IPS-18c (cell line): Measurements from ENCODE around the gene CYP1A2.
"Not testable (repeated sequence)": the region's sequence is repeated elsewhere in the genome, so short reads cannot be mapped to it uniquely, and the experiment has no call there.

ENCODE experiments used
- H3K4me3 ChIP-seq: 2 replicates; pipeline ENCODE4 v1.7.0; 2013; ENCODE audit warnings: low read depth, mild to moderate bottlenecking, low read length, moderate library complexity; ENCODE audit not compliant: insufficient read depth
- H3K9me3 ChIP-seq: one replicate; pipeline ENCODE4 v1.6.1; 2013; ENCODE audit warnings: mild to moderate bottlenecking, low read length, moderate library complexity; ENCODE audit not compliant: control insufficient read depth, insufficient read depth

CYP1A2 gene, protein sequence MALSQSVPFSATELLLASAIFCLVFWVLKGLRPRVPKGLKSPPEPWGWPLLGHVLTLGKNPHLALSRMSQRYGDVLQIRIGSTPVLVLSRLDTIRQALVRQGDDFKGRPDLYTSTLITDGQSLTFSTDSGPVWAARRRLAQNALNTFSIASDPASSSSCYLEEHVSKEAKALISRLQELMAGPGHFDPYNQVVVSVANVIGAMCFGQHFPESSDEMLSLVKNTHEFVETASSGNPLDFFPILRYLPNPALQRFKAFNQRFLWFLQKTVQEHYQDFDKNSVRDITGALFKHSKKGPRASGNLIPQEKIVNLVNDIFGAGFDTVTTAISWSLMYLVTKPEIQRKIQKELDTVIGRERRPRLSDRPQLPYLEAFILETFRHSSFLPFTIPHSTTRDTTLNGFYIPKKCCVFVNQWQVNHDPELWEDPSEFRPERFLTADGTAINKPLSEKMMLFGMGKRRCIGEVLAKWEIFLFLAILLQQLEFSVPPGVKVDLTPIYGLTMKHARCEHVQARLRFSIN

DNA sequence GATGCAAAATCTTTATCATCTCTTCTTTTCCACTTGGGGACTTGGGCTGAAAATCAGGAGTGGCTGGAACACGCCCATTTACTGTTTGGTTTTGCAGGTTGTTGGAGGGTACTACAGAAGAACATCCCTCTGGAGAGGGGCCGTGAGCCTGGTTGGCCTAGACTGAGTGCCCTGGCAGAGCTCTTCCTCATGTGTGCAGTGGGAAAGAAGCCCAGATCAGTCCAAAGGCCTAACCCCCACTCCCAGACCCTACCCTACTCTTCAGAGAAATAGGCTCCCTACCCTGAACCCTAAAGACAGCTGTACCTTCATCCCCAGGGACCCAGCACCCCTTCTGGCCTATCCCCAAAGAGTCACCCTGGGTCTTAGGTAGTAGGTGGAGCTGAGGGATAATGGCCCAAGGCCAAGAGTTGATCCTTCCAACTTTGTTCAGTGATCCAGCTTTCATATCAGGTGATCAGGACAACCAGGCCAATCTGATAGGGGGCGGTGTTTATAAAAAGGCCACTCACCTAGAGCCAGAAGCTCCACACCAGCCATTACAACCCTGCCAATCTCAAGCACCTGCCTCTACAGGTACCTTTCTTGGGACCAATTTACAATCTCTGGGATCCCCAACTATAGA is at the start of gene CYP1A2:
TSS of gene CYP1A2 (plus strand) at position 524 of the 625 bp plus-strand sequence. CDS start 894 bp downstream, outside the sequence.
- no peak within 1 kb of the TSS for H3K4me3 ChIP-seq
- no peaks in the 10 kb centered on the region for H3K9me3 ChIP-seq

DNA sequence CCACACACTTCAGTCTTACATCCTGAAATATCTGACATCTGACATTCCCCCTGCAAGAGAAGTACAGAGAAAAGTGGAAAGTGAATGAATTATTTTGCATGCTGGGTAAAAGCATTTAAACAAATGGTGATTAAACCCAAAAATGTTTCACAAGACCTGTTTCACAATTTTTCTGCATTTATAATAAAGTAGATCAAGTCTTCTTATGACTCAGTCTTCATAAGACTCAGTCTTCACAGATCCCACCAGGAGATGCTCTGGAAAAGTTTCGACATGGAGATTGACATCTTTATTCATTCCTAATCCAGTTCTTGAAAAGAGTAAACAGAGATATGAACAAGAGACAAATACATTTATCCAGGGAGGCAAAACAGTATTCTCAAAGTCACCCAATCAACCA is 39.6 kb upstream of the CYP1A2 start:
- Histone ChIP-seq H3K4me3 (no peak overlapping the region), H3K9me3 (no peaks in the 10 kb centered on the region)

DNA sequence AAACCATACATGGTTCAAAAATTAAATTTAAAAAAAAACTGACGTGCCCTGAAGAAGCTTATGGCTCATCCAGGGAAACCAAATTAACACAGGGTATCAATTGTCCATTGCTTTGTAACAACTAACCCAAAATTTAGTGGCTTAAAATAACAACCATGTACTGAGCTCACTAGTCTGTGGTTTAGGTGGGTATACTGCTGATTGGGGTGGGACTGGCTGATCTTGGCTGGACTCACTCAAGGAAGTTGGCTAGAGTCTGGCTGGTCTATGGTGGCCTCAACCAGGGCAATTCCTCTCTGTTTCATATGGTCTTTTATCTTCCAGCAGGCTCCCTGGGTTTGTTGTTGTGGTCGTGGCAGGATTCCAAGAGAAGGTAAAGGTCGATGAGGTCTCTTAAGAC is 38.8 kb upstream of the CYP1A2 start:
- H3K4me3 ChIP-seq: no peak overlapping the region

DNA sequence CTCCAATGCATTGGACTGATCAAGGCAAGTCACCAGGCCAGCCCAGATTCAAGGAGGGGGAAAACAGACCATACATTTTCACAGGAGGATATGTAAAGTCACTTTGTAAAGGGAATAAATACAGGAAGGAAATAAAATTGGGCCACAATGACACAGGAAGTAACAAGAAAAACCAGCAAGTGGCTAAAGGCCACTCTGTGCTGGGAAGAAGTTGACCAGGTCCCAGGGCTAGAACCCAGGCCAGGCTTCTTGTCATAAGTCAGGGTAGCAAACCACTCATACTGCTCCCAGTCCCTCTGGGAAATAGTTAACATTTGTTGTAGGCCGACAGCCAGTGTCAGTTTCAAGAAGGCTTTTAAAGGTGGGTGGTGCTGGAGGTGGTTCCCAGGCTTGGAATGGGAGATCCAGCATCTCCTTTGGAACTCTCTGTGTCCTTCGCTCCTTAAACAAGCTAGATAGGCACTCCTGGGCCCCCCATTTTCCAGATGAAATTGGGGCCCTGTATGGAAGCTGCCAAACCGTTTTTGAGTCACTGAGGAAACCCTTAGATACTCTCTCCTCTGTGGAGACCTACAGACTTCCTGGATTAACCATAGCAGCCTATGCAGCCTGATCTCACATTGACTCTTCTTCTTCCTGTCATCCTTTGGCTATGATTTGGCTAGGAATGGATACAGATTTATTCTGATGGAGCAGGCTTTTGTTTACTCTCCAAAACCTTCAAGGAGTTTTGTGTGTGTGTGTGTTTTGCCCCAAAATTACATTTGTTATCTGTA is 38.1 kb upstream of the CYP1A2 start:
- Histone ChIP-seq H3K4me3 (no peak overlapping the region), H3K9me3 (no peaks in the 10 kb centered on the region)

More for the DNA sequence above, 38.8 kb upstream of the CYP1A2 start:
- no peaks in the 10 kb centered on the region for H3K9me3 ChIP-seq

DNA sequence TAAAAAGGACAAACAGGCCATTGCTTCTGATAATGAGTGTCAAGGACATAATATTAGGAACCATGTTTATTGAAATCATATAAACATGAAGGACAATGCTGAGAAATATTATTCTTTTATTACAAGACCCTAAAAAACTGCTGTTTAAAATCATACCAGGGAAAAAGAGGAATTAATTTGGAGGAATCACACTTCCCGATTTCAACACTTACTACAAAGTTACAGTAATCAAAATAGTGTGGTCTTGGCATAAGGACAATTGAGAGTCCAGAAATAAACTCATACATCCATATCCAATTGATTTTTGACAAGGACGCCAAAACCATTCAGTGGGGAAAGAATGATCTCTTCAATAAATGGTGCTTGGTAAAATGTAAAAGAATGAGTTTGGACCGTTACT is 36.3 kb upstream of the CYP1A2 start:
- Histone ChIP-seq H3K4me3 (no peak overlapping the region), H3K9me3 (no peaks in the 10 kb centered on the region)

DNA sequence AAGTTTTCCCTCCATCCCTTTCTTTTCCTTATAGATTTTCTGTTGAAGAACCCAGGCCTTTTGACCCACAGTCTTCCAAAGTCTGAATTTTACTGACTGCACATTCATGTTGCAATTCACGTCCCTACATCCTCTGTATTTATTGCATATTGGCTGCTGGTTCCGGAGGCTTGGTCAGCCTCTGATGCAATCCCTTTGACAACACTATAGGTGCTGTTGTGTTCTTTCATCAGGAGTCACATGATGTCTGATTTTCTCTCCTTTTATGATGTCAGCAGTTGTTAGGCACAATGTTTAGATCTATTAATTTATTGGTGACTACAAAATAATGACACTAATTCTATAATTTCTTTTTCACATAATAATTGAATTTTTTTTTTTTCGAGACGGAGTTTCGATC is 32.0 kb upstream of the CYP1A2 start:
- Histone ChIP-seq H3K9me3 (no peaks in the 10 kb centered on the region), H3K4me3 (no peak overlapping the region)

DNA sequence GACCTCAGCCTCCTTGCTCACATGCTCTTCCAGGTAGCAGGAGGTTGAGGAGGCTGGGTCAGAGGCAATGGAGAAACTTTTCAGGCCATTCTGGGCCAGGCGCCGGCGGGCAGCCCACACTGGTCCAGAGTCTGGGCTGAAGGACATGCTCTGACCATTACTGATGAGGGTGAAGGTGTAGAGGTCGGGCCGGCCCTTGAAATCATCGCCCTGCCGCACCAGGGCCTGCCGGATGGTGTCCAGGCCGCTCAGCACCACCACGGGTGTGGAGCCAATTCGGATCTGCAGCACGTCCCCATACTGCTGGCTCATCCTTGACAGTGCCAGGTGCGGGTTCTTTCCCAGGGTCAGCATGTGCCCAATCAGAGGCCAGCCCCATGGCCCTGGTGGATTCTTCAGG is 26.1 kb upstream of the CYP1A2 start:
- peaks cover 2% of the 10 kb centered on the region for H3K9me3 ChIP-seq
- no peak overlapping the region for H3K4me3 ChIP-seq

DNA sequence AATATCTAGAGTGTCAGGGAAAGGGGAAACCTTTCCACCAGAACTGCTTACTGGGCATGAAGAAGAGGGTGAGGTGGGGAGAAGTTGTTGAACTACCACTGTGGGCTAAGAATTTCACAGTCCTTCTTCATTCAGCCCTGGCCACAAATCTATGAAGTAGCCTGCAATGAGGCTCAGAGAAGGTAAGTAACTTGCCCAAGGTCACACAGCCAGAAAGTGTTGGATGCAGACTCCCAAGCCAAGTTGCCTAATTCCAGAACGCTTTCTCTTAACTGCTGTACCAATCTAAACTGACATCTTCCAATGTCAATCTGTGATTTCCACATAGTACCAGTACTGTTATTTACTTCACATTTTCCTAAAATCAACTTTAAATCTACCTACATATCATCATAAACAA is 25.5 kb upstream of the CYP1A2 start:
- Histone ChIP-seq H3K9me3 (peaks cover 3% of the 10 kb centered on the region), H3K4me3 (no peak overlapping the region)

DNA sequence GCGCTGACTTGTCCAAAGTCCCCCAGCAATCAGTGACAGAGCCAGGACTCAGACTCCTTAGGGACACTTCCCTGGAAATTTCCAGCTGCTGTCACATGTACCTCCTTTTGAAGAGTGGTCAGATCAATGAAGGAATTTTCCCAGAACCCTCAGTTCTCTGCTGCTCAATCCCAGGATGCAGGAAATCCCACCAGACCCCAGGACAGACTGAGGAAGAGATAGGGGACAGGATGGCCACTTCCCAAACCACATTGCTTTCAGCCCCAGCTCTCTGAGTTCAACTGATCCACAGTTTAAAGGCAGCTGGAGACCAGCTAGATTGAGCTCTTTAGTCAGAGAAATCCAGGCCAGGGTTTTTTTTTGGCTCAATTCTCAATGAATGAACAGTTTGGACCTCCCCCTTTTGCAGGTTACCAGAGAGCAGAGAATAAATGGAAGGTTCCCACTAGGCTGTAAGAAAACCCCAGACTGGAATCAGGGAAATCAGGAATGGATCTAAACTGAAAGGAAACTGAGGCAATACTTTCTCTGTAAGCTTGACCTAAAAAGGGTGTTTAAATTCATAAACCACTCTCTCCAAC is 24.8 kb upstream of the CYP1A2 start:
- Histone ChIP-seq H3K4me3 (no peak overlapping the region), H3K9me3 (peaks cover 3% of the 10 kb centered on the region)

DNA sequence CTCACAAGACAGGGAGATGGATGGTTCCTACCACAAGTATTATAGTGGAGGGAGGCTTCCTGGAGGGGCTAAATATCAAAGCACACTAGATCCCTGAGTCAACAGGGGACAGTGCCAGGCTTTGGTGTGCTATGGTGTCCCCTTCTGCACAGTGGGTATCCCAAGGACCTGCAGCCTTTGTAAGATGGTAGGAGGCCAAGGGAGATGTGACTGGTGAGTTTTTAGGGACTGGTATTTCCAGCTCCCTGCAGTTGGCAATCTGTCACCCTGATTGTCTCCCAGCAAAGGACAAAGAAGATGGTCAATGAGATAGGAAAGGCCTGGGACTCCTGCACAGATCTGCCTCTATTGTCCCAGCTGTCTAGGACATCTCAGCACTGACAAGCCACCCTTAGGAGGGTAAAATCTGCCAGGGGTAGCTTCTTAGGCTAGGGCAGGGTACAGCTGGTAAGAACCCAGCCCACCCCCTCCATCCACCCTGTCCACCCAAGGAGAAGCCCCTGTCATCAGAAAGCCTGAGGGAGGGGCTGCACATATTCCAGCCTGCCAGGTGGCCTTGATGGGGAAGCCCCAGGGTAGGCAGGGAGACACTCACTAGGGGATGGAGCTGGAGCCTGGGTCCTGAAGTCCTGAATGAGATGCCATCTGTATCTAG is 23.9 kb upstream of the CYP1A2 start:
- Histone ChIP-seq H3K9me3 (peaks cover 3% of the 10 kb centered on the region), H3K4me3 (no peak overlapping the region)

DNA sequence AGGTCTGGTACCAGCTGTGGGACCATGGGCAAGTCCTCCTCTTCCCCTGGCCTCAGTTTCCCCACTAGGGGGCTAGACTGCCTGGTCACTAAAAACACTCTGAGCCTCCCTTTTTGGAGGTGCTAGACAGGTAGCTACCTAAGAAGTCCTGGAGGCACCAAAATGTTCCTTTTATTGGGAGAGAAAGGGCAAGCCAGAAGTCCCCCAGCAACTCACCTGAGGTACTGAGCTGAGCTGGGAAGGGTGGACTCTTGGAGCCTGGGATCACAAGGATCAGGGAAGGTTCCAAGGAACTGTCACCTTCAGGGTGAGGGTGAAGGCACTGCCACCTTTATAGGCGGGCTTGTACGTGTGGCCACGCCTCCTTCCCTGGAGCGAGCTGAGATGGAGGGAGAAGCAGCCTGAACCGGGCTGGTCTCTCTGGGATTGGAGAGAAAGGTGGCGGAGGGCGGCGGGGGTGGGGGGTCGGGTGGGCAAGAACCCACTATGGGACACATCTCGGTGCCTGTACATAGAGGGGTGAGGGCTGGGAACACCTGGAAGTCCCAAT is 23.3 kb upstream of the CYP1A2 start, which contains the start of gene CYP1A1:
TSS of gene CYP1A1 (minus strand) at position 304 of the 550 bp plus-strand sequence. CDS start 2,431 bp downstream, outside the sequence.
- H3K4me3 ChIP-seq: peak within 1 kb of the TSS; percentile 70
- peaks cover 3% of the 10 kb centered on the region for H3K9me3 ChIP-seq

DNA sequence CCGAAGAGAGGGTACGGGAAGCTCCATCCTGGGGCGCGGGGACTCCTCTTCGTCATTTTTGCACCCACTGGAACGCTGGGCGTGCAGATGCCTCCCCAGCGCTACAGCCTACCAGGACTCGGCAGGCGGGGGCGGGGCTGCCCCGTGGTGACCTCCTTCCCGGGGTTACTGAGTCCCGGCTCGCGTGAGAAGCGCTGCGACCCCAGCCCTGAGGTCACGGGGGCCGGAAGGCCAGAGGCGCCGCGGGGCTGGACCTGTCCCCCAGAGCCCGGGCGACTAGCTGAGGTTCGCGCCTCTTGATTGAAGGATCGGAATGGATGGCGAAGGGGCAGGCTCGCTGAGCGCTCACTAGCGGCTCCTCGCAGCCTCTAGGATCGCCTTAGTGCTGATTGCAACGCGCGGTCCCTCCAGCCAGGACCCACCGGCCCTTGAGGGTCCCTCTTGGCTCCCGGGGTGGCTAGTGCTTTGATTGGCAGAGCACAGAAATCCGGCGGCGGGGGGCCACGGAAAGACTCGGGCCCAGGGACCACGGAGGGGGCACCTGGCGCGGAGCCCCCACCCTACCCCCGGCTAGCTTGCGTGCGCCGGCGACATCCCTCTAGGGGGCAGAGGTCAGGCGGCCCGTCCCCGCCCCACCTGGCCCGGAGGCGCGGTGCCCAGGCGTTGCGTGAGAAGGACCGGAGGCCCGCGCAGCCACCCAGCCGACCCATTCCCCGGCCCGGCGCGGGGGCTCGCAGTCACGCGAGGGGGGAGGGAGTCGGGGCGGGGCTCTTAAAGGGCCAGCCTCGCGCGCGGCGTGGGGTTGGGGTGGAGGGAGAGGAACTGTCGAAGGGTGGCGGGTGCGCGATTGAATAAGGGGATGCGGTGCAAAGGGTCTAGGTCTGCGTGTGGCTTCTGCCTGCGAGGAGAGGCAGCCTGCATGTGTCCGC is 22.5 kb upstream of the CYP1A2 start:
- H3K4me3 ChIP-seq: peak overlapping the region; percentile 70
- H3K9me3 ChIP-seq: peaks cover 3% of the 10 kb centered on the region

DNA sequence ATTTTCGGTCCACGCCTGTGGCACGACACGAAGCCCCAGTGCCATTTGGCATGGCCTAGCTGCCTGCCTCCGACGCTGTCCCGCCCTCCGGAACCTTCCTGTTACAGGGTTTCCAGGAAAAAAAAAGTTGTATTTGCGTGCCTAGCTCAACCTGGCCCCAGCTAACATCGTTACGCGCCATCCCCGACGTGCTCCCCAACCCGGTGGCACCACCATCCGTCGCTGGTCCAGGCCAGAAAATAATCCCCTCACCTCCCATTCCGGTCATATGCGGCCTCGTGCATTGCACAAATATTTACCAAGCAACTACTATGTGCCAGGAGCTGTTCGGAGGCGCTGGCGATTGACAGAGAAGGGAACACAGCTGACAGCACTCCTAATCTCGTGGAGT is 21.9 kb upstream of the CYP1A2 start:
- H3K4me3 ChIP-seq: peak overlapping the region; percentile 70; the same call in 1 of the 2 replicates
- peaks cover 3% of the 10 kb centered on the region for H3K9me3 ChIP-seq

DNA sequence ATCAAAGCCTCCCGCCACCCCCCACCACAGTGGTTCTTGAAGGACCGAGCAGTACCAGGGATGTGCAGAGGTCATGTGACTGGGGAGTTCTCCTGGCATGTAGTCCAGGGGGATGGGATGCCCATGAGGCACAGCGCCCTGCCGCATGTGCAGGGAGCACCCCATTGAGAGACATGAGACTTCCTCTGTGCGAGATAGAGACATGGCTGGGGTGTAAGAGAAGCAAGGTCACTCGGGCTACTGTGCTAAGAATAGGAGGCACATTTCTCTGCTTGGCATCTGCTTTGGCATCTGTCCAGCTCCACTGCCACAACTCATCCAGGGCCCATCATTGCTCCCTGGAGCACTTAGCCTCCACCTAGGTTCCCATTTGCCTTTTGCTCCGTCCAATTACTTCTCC is 20.9 kb upstream of the CYP1A2 start:
- Histone ChIP-seq H3K4me3 (no peak overlapping the region), H3K9me3 (peaks cover 3% of the 10 kb centered on the region)

DNA sequence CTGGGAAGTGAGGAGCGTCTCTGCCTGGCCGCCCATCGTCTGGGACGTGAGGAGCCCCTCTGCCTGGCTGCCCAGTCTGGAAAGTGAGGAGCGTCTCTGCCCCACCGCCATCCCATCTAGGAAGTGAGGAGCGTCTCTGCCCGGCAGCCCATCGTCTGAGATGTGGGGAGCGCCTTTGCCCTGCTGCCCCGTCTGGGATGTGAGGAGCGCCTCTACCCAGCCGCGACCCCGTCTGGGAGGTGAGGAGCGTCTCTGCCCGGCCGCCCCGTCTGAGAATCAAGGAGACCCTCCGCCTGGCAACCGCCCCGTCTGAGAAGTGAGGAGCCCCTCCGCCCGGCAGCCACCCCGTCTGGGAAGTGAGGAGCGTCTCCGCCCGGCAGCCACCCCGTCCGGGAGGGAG is 19.9 kb upstream of the CYP1A2 start:
- not testable (repeated sequence) for H3K9me3 ChIP-seq, H3K4me3 ChIP-seq

DNA sequence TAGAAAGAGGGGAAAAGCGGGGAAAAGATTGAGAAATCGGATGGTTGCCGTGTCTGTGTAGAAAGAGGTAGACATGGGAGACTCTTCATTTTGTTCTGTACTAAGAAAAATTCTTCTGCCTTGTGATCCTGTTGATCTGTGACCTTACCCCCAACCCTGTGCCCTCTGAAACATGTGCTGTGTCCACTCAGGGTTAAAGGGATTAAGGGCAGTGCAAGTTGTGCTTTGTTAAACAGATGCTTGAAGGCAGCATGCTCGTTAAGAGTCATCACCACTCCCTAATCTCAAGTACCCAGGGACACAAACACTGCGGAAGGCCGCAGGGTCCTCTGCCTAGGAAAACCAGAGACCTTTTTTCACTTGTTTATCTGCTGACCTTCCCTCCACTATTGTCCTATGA is 19.3 kb upstream of the CYP1A2 start:
- H3K4me3 ChIP-seq, H3K9me3 ChIP-seq: not testable (repeated sequence)
